GM12878 (cell line): Measurements from ENCODE around the gene CTAGE9. TPM values are rescaled to one million over a fixed set of nuclear protein-coding genes. Genes with fewer than 3 reads are reported as not detected.

Experiments used
- ATAC-seq: fragments of 200-7000 bp; cut with Tn5 transposase; 3 replicates; pipeline ENCODE4 v1.9.1; 2020; ENCODE audit warnings: mild to moderate bottlenecking, moderate library complexity
- BruUV-seq: library from RNA; stranded (reverse); fragments of 400-500 nt; replicated peaks from 2 replicates; lab custom pipeline; 2021; lab: Mats Ljungman, UMichigan
- CTCF ChIA-PET: fragments of 300-600 bp; sonication (Branson Sonifier 250); formaldehyde crosslinking; extraction: SDS; loops from one replicate; lab custom pipeline; 2021; ENCODE audit warnings: inconsistent platforms; lab: Yijun Ruan, JAX
- POLR2A ChIA-PET: fragments of 350-600 bp; formaldehyde crosslinking; extraction: SDS; loops from one replicate; lab custom pipeline; 2021; ENCODE audit warnings: inconsistent platforms; lab: Charles Lee
- RAD21 ChIA-PET: fragments of 300-600 bp; sonication (Branson Sonifier 250); formaldehyde crosslinking; loops from one replicate; lab custom pipeline; 2023; ENCODE audit warnings: antibody characterized with exemption; ENCODE audit not compliant: unreplicated experiment; lab: Charles Lee
- SMC1A ChIA-PET: fragments of 300-600 bp; sonication (Branson Sonifier 250); formaldehyde crosslinking; loops from one replicate; lab custom pipeline; 2023; ENCODE audit not compliant: unreplicated experiment, uncharacterized antibody; lab: Charles Lee
- DNase-seq: peaks from one replicate; pipeline ENCODE4 v3.0.0-alpha.2; 2011; ENCODE audit warnings: low read depth, low spot score
- FAIRE-seq: peaks from 3 replicates; lab custom pipeline; 2011; peaks lifted over from hg19 to GRCh38; lab: Jason Lieb, UNC
- H2AFZ ChIP-seq: 2 replicates; pipeline ENCODE4 v1.6.0; 2011; ENCODE audit warnings: low read depth, low read length, control low read depth; ENCODE audit not compliant: control insufficient read depth
- H3K27ac ChIP-seq: 2 replicates; pipeline ENCODE4 v1.5.1; 2011; ENCODE audit warnings: control low read depth; ENCODE audit not compliant: control insufficient read depth, insufficient read depth
- H3K27me3 ChIP-seq, 2 experiments: replicated peaks in 1 of 2; 2 replicates each; pipeline versions ENCODE4 v1.6.0 to v1.6.1; 2011; ENCODE audit warnings: low read length in 1 of 2; ENCODE audit not compliant: control insufficient read depth in 2 of 2, insufficient read depth in 2 of 2
- H3K36me3 ChIP-seq, 2 experiments: 2 replicates each; pipeline ENCODE4 v1.5.1; 2011; ENCODE audit warnings: low read length in 1 of 2; ENCODE audit not compliant: control insufficient read depth in 2 of 2, insufficient read depth in 2 of 2
- H3K4me1 ChIP-seq: 2 replicates; pipeline ENCODE4 v1.6.1; 2011; ENCODE audit warnings: mild to moderate bottlenecking, low read length, moderate library complexity, mixed read lengths; ENCODE audit not compliant: control insufficient read depth, insufficient read depth
- H3K4me2 ChIP-seq: 2 replicates; pipeline ENCODE4 v1.6.0; 2011; ENCODE audit warnings: control low read depth; ENCODE audit not compliant: control insufficient read depth, insufficient read depth
- H3K4me3 ChIP-seq: fragments of 200-600 bp; sonication (generic); 2 replicates; pipeline ENCODE4 v1.5.1; 2016
- H3K79me2 ChIP-seq: 2 replicates; pipeline ENCODE4 v1.6.0; 2011; ENCODE audit warnings: low read length; ENCODE audit not compliant: control insufficient read depth, insufficient read depth
- H3K9ac ChIP-seq: 2 replicates; pipeline ENCODE4 v1.8.0; 2011; ENCODE audit warnings: low read length, control low read depth, mixed read lengths; ENCODE audit not compliant: control insufficient read depth, insufficient read depth
- H3K9me3 ChIP-seq: replicated peaks from 3 replicates; pipeline ENCODE4 v1.5.1; 2011; ENCODE audit warnings: mild to moderate bottlenecking, low read length; ENCODE audit not compliant: control insufficient read depth, insufficient read depth
- H4K20me1 ChIP-seq: 2 replicates; pipeline ENCODE4 v1.6.0; 2011; ENCODE audit not compliant: control insufficient read depth, insufficient read depth
- CHD2 ChIP-seq: IDR thresholded peaks from 2 replicates; pipeline ENCODE4 v1.6.1; 2011; ENCODE audit warnings: low read depth, low read length, improper control_type of control experiment, borderline replicate concordance
- GABPA ChIP-seq: IDR thresholded peaks from 2 replicates; pipeline ENCODE4 v1.6.1; 2014; ENCODE audit warnings: antibody characterized with exemption, low read depth, mild to moderate bottlenecking, inconsistent platforms
- HCFC1 ChIP-seq: fragments of 150-350 bp; IDR thresholded peaks from 2 replicates; pipeline ENCODE4 v1.6.1; 2014; ENCODE audit warnings: low read length
- HDAC6 ChIP-seq: fragments of 200-600 bp; sonication (generic); IDR thresholded peaks from one replicate; pipeline ENCODE4 v1.8.0; 2017; ENCODE audit warnings: antibody characterized with exemption; ENCODE audit not compliant: unreplicated experiment
- HDGF ChIP-seq: fragments of 450-650 bp; IDR thresholded peaks from 2 replicates; pipeline ENCODE4 v1.6.1; 2016; ENCODE audit warnings: antibody characterized with exemption
- KLF5 ChIP-seq: fragments of 450-650 bp; IDR thresholded peaks from 2 replicates; pipeline ENCODE4 v1.6.1; 2014; ENCODE audit warnings: mild to moderate bottlenecking; ENCODE audit not compliant: partially characterized antibody
- NFIC ChIP-seq: IDR thresholded peaks from 2 replicates; pipeline ENCODE4 v1.6.1; 2012; ENCODE audit warnings: low read depth, mild to moderate bottlenecking, inconsistent platforms, low read length, moderate library complexity
- NKRF ChIP-seq: fragments of 450-650 bp; conservative IDR thresholded peaks from 2 replicates; pipeline ENCODE4 v1.6.1; 2017; ENCODE audit warnings: mild to moderate bottlenecking, moderate library complexity
- NR2C2 ChIP-seq: IDR thresholded peaks from 2 replicates; pipeline ENCODE4 v1.6.1; 2011; ENCODE audit warnings: borderline replicate concordance, low read depth; ENCODE audit not compliant: control insufficient read depth, insufficient read length
- NR2F1 ChIP-seq: fragments of 450-650 bp; conservative IDR thresholded peaks from 2 replicates; pipeline ENCODE4 v1.6.1; 2017; ENCODE audit warnings: mild to moderate bottlenecking
- RAD21 ChIP-seq: IDR thresholded peaks from 2 replicates; pipeline ENCODE4 v1.6.1; 2011; ENCODE audit warnings: mild to moderate bottlenecking, low read depth, low read length, moderate library complexity; ENCODE audit not compliant: insufficient read depth
- RB1 ChIP-seq: fragments of 450-650 bp; formaldehyde crosslinking; IDR thresholded peaks from 2 replicates; pipeline ENCODE4 v1.6.1; 2017; ENCODE audit warnings: mild to moderate bottlenecking, borderline replicate concordance
- SMC3 ChIP-seq: IDR thresholded peaks from 2 replicates; pipeline ENCODE4 v1.6.1; 2011; ENCODE audit warnings: low read length, improper control_type of control experiment, borderline replicate concordance
- SRF ChIP-seq, 2 experiments: IDR thresholded peaks; 2 replicates each; pipeline ENCODE4 v1.6.1; 2011; ENCODE audit warnings: low read depth in 2 of 2, low read length in 2 of 2, mild to moderate bottlenecking in 1 of 2, moderate library complexity in 1 of 2
- SUZ12 ChIP-seq: fragments of 200-600 bp; sonication (generic); IDR thresholded peaks from one replicate; pipeline ENCODE4 v1.6.1; 2018; ENCODE audit warnings: antibody characterized with exemption, mild to moderate bottlenecking; ENCODE audit not compliant: unreplicated experiment
- YBX1 ChIP-seq: fragments of 450-650 bp; IDR thresholded peaks from 2 replicates; pipeline ENCODE4 v1.6.1; 2016; ENCODE audit warnings: antibody characterized with exemption
- WGBS: methylation state at CpG from one replicate; pipeline ENCODE4 v1.1.6; 2016; ENCODE audit warnings: low lambda C conversion rate; ENCODE audit not compliant: insufficient replicate concordance, insufficient coverage; ENCODE audit errors: missing lambda C conversion rate; 5-methylcytosine and 5-hydroxymethylcytosine counted together
- in situ Hi-C: fragments of 300-500 bp; cut with MboI; formaldehyde crosslinking; loops from 9 replicates; pipeline ENCODE4 v1.14.3; 2018; ENCODE audit warnings: mixed read lengths
- intact Hi-C: fragments of 100-400 bp; cut with micrococcal nuclease; formaldehyde crosslinking; loops from one replicate; pipeline ENCODE4 v1.14.2; 2022; ENCODE audit not compliant: unreplicated experiment
- polyA plus RNA-seq, 11 experiments: library from polyadenylated mRNA; depleted of rRNA in 4 of 11; unstranded in 6 of 11; stranded (reverse) in 5 of 11; fragments of >200 nt; fragmentation: Nextera tagmentation in 4 of 11; fragmentation: Illumina TruSeq in 1 of 11; extraction: Ambion mirVana in 4 of 11; extraction: Trizol in 1 of 11; gene quantifications; 1 replicate in 1 of 11; 2 replicates in 10 of 11; pipeline versions ENCODE4 v1.2.1 to v1.2.3, GENCODE V29; 2011 to 2016; ENCODE audit warnings: inconsistent platforms in 2 of 11, missing spikeins in 2 of 11, low read depth in 1 of 11
- total RNA-seq, 4 experiments: library from RNA; depleted of rRNA in 3 of 4; stranded (reverse); fragments of >200 nt in 3 of 4; fragmentation: Illumina TruSeq in 1 of 4; extraction: Trizol in 1 of 4; gene quantifications; 2 replicates each; pipeline versions ENCODE4 v1.2.1 to v1.2.3, GENCODE V29; 2013 to 2021
- TF ChIP-seq, protein P1 (sequence below): IDR thresholded peaks from 2 replicates; pipeline ENCODE4 v1.6.1; 2012; ENCODE audit warnings: mild to moderate bottlenecking, low read depth, low read length

CTAGE9 gene
- total and polyA plus RNA-seq, 10 of the 15 experiments (the other 5 are each of a cell fraction or from before 2014, with no cell fraction given), result 0.06 TPM; not detected in 9

- no peak for TF ChIP-seq NR2C2
Measured at GRCh38 chr6:131678442-131678841, 32.4 kb downstream of the CTAGE9 start (continued).

GRCh38 chr6:131673184-131673583 is 37.6 kb downstream of the CTAGE9 start:
- SMC1A ChIA-PET, result interaction anchor here (0.6 to 0.9 kb wide), 2 partner anchors 10 to 16 kb away, joined by 3 to 4 read pairs; no protein-coding TSS in a partner anchor
- CTCF ChIA-PET, result no interaction called here
- Histone ChIP-seq H3K36me3 (no peaks in the 10 kb centered on the region), H3K27ac (no peak overlapping the region), H4K20me1 (no peaks in the 10 kb centered on the region), H3K79me2 (no peaks in the 10 kb centered on the region), H3K4me1 (no peaks in the 10 kb centered on the region), H3K4me3 (no peak overlapping the region), H3K9me3 (no peaks in the 10 kb centered on the region), H3K9ac (no peak overlapping the region), H3K4me2 (no peak overlapping the region), H2AFZ (no peak overlapping the region), H3K27me3 (peaks cover 0 to 3% of the 10 kb centered on the region in 2 experiments; a peak in 2 of 4 replicates)
- in situ Hi-C loops (no loop called here), intact Hi-C loops (no loop called here)
- FAIRE-seq (no peak), ATAC-seq (no peak), DNase-seq (no peak)
- RAD21 ChIA-PET, result no interaction called here
- no TSS peak for BruUV-seq
- TF ChIP-seq HDAC6, result no peak
- no peak for TF ChIP-seq SMC3
- no peak for TF ChIP-seq RB1
- no peak for TF ChIP-seq SRF (IDR thresholded peaks at IDR 0.05; ENCODE audit: low read depth in 2 of 2, low read length in 2 of 2)
- TF ChIP-seq NKRF, result no peak
- no peak for TF ChIP-seq CHD2
- TF ChIP-seq RAD21, result no peak
- TF ChIP-seq HCFC1, result no peak
- no peak for TF ChIP-seq HDGF
- TF ChIP-seq KLF5, result no peak
- TF ChIP-seq SUZ12, result no peak
- no peak for TF ChIP-seq YBX1
- TF ChIP-seq, protein P1, sequence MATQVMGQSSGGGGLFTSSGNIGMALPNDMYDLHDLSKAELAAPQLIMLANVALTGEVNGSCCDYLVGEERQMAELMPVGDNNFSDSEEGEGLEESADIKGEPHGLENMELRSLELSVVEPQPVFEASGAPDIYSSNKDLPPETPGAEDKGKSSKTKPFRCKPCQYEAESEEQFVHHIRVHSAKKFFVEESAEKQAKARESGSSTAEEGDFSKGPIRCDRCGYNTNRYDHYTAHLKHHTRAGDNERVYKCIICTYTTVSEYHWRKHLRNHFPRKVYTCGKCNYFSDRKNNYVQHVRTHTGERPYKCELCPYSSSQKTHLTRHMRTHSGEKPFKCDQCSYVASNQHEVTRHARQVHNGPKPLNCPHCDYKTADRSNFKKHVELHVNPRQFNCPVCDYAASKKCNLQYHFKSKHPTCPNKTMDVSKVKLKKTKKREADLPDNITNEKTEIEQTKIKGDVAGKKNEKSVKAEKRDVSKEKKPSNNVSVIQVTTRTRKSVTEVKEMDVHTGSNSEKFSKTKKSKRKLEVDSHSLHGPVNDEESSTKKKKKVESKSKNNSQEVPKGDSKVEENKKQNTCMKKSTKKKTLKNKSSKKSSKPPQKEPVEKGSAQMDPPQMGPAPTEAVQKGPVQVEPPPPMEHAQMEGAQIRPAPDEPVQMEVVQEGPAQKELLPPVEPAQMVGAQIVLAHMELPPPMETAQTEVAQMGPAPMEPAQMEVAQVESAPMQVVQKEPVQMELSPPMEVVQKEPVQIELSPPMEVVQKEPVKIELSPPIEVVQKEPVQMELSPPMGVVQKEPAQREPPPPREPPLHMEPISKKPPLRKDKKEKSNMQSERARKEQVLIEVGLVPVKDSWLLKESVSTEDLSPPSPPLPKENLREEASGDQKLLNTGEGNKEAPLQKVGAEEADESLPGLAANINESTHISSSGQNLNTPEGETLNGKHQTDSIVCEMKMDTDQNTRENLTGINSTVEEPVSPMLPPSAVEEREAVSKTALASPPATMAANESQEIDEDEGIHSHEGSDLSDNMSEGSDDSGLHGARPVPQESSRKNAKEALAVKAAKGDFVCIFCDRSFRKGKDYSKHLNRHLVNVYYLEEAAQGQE, result no peak
- no peak for TF ChIP-seq NR2F1
- TF ChIP-seq GABPA, result no peak
- no peak for TF ChIP-seq NFIC
- WGBS, result 45% methylated on average over 2 of the region's 2 CpGs
- POLR2A ChIA-PET, result no interaction called here
